Hippocampal formation (tissue), 2 donors: Measurements from ENCODE around the gene ACAD10.
"Not testable (repeated sequence)": the region's sequence is repeated elsewhere in the genome, so short reads cannot be mapped to it uniquely, and the experiment has no call there.

Experiments
- DNase-seq, 2 donors: peaks; one replicate each; lab custom pipeline; 2025; lab: John Stamatoyannopoulos, UW

ACAD10 gene

GRCh38 chr12:111753144-111753881, 67.5 kb downstream of the ACAD10 start:
- peak in 1 of 2 donors; percentile 37 for DNase-seq

- DNase-seq = peak in 1 of 2 donors; percentile 25
Observed at GRCh38 chr12:111754671-111755070, 68.8 kb downstream of the ACAD10 start.

GRCh38 chr12:111756196-111756595, 70.3 kb downstream of the ACAD10 start:
- DNase-seq = no peak

- DNase-seq = no peak
Observed at GRCh38 chr12:111756681-111757080, 70.8 kb downstream of the ACAD10 start.

GRCh38 chr12:111757361-111758119, 71.7 kb downstream of the ACAD10 start:
- peak; percentile 23 to 38 for DNase-seq

- peak in 1 of 2 donors; percentile 16 for DNase-seq
Observed at GRCh38 chr12:111758120-111758561, 72.3 kb downstream of the ACAD10 start.

- no peak for DNase-seq
Observed at GRCh38 chr12:111759271-111759670, 73.4 kb downstream of the ACAD10 start.

GRCh38 chr12:111759991-111760390, 74.1 kb downstream of the ACAD10 start:
- DNase-seq = no peak

GRCh38 chr12:111761099-111761498, 75.2 kb downstream of the ACAD10 start:
- DNase-seq = no peak

GRCh38 chr12:111761706-111762105, 75.9 kb downstream of the ACAD10 start:
- DNase-seq = no peak

- not testable (repeated sequence) for DNase-seq
Observed at GRCh38 chr12:111763552-111763951, 77.7 kb downstream of the ACAD10 start.

GRCh38 chr12:111764120-111764821, 78.4 kb downstream of the ACAD10 start:
- DNase-seq = no peak

- peak; percentile 57 to 68 for DNase-seq
Observed at GRCh38 chr12:111766608-111767361, 80.9 kb downstream of the ACAD10 start, which contains the start of gene ALDH2. ALDH2 (plus strand) TSS chr12:111766933; CDS start chr12:111766983, 50 bp downstream.

GRCh38 chr12:111767362-111768158, 81.7 kb downstream of the ACAD10 start:
- DNase-seq = no peak

GRCh38 chr12:111768159-111768895, 82.5 kb downstream of the ACAD10 start:
- no peak for DNase-seq

GRCh38 chr12:111769599-111769998, 83.7 kb downstream of the ACAD10 start:
- no peak for DNase-seq

GRCh38 chr12:111773801-111774551, 88.1 kb downstream of the ACAD10 start:
- DNase-seq = peak; percentile 36 to 51

- peak; percentile 54 to 66 for DNase-seq
Observed at GRCh38 chr12:111775205-111776193, 89.6 kb downstream of the ACAD10 start.
